ENCODE data around the gene FBXO31.

FBXO31 gene, protein sequence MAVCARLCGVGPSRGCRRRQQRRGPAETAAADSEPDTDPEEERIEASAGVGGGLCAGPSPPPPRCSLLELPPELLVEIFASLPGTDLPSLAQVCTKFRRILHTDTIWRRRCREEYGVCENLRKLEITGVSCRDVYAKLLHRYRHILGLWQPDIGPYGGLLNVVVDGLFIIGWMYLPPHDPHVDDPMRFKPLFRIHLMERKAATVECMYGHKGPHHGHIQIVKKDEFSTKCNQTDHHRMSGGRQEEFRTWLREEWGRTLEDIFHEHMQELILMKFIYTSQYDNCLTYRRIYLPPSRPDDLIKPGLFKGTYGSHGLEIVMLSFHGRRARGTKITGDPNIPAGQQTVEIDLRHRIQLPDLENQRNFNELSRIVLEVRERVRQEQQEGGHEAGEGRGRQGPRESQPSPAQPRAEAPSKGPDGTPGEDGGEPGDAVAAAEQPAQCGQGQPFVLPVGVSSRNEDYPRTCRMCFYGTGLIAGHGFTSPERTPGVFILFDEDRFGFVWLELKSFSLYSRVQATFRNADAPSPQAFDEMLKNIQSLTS

DNA sequence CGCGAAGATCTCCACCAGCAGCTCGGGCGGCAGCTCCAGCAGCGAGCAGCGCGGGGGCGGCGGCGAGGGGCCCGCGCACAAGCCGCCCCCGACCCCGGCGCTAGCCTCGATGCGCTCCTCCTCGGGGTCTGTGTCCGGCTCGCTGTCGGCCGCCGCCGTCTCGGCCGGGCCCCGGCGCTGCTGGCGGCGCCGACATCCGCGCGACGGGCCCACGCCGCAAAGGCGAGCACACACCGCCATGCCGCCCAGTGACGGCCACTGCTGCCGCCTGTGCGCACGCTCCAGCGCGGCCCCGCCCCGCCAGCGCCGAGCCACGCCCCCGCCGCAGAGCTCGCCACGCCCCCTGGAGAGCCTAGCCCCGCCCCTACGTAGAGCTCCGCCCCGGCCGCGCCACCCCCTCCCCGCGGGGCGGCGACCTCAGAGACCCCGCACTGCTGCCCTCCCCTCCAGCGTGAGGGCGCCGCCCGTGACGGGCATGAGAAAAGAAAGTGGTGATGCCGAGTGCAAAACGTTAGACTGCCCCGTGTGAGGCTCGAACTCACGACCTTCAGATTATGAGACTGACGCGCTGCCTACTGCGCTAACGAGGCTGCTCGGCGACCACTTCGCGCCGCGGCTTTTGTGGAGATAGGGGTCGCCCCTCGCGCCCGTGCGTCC, at the start of gene FBXO31:
Gene FBXO31 (minus strand): TSS at position 272 of the 657 bp plus-strand sequence. CDS start 32 bp downstream, at position 240.
- DNase-seq, result peak; percentile 71 to 81

DNA sequence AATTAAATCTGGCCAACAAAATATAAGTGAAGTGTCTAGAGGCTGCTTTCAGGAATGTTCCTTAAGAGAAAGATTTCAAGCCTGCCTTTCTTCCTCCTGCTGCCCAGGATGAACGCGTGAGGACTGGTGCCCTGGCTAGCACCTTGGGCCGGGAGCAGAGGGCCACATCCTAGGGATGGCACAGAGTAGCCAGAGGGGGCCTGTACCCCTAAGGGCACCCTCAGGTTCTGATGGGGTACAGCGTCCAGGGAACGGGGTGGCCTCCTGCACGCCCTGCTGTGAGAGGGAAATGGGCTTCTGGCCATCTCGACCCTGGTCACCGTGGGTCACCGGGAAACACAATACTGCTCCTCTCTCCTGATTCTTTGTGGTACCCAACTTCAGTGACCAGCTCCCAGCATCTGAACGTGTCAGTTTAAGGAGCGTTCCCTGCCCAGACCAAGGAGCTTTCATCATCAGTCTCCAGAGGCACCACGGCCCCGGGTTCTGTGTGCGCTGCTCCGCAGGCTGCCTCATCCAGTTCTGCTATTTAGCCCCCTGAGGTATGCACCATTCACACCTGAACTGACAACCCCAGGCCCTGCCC, 48.8 kb upstream of the FBXO31 start:
- DNase-seq, result no peak

DNA sequence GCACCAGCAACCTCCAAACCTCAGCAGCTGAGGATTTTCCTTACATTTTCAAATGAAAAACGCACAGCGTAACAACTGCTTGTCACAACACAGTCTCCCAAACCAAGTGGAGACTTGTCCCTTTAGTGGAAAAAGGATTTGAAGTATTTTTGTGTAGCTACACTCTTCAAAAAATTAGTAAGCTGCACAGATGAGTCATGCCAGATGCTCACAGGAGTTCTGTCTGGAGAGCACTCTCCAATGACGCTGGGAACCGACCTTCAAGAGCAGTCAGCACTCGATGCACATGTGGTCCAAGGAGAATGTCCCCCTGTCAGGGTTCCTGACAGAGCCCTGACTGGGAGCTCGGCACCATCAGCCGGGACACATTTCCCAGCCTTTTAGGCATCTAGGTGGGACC, 48.4 kb upstream of the FBXO31 start:
- DNase-seq, result no peak

DNA sequence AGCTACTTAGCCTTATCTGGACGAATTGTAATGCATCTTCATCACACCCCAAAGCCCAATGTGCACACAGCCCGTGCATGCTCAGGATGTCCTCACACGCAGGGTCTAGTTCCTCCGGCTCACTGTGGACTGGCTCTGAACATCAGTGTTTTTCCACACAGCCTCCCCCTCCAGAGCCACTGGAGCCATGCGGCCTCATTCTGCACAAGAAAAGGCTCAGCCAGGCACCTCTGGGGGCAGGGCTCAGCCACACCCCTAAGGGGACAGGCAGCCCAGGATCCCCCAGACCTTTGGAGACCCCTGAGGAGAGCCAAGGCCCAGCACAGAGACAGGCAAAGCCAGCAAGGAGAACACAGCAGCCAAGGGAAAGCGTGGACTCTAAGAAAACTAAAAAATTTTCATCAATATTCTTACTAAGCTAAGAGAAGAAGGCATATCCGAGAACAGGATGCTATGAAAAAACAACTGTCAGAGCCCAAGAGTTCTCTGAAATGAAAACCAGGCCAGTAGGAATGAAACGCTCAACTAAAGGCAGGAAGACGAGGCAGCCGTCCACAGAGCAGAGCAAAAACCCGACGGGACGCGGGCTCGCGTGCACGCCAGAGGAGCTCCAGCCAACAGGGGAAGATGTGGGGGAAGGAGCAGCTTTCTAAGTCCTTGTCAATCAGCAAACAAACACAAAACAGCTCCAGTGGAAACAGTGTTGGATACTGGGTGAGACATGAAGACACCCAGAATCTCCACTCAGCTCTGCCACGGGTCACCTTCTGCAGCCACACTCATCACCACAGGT, 43.0 kb upstream of the FBXO31 start:
- no peak for DNase-seq

DNA sequence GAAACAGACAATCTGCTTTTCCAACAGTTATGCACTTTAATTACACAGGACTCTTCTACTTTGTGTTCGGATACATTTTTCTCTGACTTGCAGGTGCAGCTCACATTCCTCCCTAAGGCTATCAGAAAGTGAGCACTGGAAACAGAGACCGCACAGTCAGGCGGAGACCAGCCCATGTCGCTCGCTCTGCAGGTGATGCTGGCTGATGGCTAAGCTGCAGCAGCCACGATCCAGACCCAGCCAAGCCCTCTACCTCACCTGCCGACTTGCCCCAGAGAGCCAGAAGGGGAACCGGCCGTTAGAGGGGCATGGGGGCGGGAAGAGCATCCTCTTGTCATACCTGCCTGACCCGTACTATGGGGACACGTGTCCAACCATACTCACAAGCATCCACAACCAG, 42.4 kb upstream of the FBXO31 start:
- no peak for DNase-seq

DNA sequence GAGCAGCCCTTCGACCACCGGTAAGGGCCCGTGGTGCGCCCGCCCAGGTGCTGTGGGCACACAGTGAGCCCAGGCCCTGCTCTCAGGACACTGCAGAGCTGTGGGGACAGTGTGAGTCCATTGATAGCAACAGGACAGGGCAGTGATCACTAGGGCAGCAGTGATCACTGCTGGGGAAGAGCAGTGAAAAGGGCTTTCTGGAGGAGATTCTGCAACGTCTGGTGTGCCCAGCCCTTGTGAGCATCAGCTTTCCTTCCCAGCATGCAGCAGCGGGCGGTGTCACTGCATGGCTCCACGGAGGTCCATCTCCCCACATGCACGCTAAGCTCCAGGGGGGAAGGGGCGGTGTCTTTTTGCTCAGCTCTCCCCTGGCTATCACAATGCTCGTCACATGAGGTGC, 40.7 kb upstream of the FBXO31 start:
- DNase-seq, result no peak

DNA sequence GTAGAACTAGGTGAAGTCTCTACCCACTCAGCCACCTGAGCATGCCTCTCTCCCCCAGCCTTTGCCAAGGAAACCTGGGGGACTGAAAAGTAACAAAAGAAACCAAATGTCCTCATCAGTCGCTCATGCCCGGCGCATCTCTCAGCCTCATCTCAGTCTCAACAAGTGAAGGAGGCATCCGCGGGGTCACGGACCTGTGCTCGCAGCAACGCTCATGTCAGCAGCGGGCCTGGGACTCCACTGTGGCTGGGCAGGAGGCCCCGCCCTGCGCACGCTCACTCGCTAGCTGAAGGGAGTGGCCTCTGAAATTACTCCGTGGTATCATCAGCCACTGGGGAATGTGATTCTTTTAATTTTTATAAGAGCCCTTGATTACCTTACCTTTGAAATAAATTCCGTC, 39.9 kb upstream of the FBXO31 start:
- no peak for DNase-seq

DNA sequence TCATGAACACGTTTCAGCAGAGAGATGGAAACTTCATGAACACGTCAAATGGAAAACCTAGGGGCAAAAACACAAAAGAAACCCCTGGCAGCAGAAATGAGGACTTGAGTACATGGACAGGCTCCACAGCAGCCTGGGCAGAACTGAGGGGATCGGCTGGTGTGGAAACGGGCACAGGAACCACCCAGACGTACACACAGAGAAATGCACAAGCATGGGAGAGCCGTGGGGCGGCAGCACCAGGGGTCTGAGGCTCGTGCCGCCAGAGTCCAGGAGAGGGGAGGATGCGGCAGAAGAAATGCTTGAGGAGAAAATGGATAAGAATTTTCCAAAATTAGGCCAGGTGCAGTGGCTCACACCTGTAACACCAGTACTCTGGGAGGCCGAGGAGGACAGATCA, 38.5 kb upstream of the FBXO31 start:
- DNase-seq, result no peak

DNA sequence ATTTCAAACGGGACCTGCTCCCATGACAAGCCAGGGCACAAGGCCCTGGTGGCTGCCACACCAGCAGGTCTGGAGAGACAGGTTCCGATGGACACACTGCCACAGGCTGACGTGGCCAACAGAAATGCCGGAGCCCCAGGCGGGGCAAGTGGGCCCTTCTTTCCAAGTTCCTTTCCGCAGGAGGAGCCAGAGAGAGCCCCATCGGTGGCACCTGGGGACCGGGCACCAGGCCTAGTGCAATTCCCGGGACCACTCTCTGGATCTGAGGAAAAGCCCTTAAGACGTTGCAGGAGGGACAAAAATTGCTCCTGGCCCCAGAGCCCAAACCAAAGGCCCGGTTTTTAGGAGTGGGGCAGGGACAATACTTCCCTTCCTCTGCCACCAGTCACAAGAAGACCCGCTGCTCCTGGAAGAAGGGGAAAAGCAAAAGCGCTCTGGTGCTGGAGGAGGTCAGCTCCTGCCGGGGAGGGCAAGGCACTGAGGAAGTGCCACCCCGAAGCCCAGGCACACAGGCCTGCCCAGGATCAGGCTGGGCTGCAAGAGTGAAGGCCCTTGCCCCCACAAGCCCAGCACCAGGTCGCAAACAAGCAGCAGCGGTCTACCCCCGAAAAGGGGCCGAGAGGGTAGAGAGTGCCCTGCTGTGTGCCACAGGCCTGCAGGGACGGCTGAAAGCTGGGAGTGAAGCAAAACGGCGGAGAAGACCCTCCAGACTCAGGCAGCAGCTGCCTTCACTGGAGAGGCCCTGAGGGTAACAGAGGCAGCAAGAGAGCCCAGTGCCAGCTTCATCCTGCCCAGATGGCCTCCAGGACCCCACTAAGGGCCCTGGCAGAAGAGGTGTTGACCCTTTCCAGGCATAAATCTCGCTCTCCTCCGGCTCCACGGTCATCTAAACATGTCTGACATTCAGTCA, 37.7 kb upstream of the FBXO31 start:
- no peak for DNase-seq

DNA sequence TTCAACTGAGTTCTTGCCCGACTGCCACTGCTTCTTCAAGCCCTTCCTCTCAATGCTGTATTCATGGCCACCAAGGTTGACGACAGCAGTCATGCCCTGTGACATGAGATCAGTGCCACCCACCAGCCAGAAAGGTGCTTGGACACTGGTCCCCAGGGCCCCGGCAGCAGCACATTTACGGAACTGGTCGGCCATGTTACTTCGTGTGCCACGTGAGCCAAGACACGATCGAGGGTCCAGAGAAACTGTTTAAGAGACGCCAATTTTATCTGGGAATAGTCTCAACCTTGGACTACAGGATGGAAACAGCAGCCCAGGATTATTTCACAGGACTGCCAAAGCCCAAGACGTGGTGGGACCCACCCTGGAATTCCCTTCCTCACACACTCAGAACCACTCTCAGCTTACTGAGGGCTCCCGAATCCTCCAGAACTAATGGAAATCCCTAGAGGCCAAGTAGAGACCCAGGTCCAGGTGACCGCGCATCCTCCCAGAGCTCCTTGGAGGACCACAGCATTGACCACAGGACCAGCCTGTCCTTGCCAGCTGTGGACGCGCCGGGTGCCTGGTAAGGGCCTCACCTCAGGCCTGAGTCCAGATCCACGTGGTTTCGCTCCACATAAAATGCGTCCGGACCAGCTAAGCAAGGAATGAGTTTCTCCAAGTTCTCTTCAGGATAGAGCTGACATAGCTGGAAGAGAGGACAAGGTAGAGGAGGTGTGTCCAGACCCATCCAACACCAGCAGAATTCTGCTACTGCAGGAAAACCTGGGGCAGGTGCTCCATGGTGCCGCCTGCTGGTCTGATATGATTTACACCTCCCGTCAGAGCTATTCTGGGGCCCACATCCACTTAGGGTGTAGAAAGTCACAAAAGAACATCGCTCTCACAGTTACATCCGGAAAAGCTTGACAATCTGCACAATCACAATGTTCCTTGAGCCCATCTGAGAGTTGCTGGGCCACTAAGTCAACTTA, 36.7 kb upstream of the FBXO31 start:
- DNase-seq, result no peak

DNA sequence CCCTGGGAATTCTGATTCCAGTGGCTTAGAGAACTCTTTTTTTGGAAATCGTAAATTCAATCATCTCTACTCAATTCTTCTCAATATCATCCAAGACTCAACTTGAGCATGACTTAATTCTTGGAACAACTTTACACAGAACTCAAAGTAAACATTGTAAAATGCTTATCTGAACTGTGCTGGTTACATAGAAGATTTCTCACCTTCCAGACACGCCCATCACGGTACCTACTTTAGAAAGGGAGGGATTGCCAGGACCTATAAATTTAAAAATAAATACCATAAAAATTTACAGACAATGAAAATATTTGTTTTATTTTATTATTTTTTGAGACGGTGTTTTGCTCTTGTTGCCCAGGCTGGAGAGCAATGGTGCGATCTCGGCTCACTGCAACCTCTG, 35.1 kb upstream of the FBXO31 start:
- DNase-seq, result no peak

DNA sequence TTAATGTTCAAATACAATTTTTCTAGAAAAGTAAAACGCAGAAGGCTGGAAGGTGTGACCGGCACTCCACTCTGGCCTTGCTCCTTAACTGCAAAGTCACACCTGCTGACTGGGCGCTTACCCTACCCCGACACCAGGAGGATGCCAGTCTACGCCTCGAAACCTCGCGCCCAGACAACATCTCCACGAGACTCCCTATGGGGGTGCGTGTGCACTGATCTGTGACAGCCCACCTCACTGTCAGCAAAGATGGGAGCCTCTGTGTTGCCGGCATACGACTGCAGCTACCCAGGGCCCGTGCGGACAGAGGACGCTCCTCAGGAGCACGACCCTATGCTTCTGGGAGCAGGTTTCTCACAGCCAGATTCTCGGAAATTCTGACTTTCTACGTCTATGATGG, 34.6 kb upstream of the FBXO31 start:
- DNase-seq, result no peak

DNA sequence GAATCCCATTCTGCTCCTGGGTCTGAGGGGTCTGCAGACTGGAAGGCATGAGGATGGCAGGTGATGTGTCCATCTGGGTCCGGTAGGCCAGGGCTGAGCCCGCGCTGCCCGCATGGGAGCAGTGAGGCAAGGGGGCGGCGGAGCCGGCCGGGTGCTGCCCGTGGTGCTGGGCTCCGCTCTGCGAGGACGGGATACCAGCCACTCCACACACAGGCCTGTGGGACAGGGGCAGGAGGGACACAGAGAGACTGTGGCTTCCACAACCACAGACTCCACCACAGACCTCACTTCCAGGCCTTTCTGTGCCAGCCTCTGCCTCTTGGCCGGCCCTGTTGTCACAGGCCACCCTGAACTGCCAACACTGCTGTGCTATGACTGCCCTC, 33.9 kb upstream of the FBXO31 start:
- DNase-seq, result no peak

DNA sequence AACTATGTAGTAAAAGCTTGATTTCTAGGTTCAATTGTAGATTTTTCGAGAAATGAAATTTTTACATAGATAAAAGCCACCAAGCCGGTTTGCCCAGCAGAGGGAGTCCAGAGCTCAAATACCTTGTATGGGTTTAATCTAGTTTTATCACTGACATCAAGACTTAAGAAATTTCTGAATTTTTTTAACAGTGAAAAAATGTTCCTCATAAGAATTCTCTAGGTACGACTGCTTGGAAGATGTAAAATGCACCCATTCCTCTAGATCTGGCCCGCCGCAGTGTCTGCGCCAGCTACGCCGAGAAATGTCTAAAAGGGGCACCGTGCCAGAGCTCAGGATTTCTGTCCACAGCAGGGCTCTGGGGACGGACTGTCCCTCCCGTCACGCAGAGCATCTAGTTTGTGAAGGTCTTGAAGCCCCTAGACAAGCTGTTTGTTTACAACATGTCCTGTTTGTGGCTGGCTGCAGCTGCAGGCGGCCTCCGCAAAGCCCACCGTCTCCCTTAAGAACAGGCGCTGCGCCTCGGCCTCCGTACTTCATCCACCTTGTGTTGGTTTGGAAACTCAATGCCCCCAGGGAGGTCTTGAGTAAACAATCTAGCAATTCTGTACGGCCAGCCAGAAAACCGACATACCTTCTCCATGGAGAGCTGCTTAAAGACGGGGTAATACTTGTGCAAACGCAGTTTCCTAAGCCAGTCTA, 33.4 kb upstream of the FBXO31 start:
- no peak for DNase-seq

DNA sequence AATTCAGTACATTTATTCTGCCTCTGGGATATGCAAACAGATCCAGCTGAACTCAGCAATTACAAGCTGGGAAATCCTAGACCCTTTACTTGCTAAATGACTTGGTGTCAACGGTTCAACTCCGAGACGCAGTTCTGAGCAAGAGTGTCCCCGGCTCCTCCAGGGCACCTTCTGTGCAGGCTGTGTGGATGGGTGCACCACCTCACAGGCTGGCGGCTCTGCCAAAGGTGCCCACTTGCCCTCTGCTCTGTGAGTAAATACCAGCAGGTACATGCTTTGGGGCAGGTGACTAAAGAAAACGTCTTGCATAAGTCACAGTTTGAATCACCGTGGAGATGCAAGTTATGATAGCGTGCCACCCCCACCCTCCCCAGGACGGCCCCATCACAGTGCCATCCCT, 31.9 kb upstream of the FBXO31 start:
- no peak for DNase-seq

DNA sequence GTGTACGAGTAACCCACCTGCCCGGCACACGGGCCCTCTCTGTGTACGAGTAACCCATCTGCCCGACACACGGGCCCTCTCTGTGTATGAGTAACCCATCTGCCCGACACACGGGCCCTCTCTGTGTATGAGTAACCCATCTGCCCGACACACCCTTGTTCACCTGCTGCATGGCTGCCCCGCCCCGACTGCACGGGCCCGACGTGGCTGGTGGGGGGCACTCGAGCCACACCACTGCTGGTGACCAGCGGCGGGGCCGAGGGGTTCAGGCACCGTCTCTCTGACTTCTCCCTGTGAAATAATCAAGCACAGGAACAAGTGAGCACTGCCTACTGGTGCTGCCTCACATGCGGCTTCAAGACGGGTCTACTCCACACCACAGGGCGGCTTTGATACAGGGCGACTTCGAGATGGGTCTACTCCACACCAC, 30.7 kb upstream of the FBXO31 start:
- DNase-seq, result no peak

DNA sequence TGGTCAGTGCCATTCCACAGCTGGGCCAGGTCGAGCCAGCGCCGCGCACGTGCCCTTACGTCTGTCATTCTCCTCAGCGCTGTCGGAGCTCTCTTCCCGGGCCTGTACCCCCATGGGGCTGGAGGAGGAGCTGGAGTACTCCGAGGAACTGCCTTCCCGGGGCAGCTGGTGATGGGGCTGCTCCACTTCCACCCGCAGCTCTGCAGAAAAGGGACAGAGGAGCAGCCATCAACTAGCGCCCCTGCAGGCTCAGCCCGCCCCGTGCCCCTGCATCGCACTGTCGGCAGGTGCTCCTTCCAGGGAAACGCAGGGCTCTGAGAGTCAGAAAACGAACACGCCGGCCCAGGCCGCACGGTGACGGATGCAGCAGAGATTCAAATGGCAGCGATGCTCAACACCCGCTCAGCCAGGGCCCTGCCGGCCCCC, 29.4 kb upstream of the FBXO31 start:
- DNase-seq, result no peak

DNA sequence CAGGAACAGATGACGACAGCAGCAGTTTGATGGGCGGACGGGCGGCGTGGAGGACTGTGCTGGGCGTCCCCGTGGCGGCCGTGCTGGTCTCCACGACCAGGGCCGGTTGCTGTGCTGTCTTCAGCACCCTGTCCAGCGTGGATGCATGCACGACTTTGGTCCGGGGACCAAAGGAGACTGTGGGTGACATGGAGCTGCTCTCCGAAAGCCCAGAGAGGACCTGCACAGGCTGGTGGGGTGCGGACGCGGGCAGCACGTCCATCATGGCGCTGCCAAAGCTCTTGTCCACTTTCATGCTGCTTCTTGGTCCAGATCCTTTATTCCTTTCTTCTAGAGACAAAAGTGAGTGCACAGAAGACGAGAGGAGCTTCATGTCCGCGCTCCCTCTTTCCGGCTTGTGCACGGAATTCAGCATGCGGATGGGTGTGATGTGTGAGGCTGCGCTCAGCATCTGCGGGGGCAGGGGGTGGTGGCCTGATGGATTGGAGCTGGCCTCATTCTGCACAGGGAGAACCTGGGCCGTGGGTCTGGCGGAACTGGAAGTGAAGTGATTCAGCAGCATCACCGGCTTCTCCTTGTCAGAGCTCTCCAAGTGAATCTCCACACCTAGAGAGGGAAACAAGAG, 28.9 kb upstream of the FBXO31 start:
- no peak for DNase-seq
